HG03025 (cell line): ENCODE measurements around the gene BRSK2.

Experiments
- ATAC-seq: cut with Tn5 transposase; IDR thresholded peaks from one replicate; pipeline ENCODE4 v1.9.1; 2021; ENCODE audit warnings: mild to moderate bottlenecking, moderate library complexity; ENCODE audit not compliant: unreplicated experiment, low FRiP score

BRSK2 gene

DNA sequence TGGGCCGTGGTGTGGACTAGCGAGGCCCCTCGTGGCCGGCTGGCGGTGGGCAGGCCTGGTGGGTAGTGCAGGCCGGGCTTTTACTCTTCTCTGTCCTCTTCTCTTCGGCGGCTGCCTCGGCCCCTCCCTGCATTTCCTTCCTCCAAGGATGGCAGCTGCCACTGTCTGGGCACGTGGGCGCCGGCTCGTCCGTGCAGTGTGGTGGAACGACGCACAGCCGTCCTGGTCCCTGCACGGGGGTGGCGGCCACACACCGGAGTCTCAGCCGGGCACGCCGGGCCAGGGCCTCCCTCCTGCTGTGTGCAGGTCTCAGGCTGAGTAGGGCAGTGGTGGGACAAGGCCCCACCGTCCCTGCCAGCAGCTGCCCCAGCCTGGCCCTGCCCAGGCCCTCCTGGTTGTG is 59.1 kb downstream of the BRSK2 start:
- no peak for ATAC-seq

DNA sequence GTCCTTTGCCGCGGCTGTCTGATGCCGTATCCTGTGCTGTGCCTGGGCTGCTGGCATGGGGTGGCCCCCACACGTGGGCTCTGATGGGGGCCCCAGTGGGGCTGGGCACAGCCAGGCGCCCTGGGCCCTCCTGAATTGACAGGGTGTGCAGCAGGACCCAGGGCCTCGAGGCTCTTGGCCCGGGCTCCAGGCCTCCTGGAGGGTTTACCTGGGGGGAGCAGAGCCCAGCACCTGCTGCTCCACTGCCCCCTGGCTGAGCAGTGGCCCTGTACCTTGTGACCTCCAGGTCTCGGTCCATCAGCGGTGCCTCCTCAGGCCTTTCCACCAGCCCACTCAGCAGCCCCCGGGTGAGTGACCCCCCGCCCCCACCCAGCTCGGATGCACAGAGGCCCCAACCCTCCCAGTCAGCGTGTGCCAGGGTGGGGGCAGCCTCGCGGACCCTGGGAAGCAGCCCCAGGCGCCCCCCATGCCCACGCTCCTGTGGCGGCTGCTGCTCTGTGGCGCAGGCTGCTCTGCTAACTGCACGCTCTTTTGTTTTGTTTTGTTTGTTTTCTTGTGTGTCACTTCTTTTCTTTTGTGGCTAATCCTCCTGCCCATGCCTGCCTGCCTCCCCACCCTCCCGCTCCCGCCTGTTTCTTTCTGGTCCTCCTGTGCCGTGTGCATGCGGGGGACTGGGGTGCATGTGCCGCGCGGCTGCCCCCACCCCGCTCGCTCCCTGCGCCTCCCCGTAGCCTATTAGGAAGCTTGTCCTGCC is 59.9 kb downstream of the BRSK2 start:
- no peak for ATAC-seq

DNA sequence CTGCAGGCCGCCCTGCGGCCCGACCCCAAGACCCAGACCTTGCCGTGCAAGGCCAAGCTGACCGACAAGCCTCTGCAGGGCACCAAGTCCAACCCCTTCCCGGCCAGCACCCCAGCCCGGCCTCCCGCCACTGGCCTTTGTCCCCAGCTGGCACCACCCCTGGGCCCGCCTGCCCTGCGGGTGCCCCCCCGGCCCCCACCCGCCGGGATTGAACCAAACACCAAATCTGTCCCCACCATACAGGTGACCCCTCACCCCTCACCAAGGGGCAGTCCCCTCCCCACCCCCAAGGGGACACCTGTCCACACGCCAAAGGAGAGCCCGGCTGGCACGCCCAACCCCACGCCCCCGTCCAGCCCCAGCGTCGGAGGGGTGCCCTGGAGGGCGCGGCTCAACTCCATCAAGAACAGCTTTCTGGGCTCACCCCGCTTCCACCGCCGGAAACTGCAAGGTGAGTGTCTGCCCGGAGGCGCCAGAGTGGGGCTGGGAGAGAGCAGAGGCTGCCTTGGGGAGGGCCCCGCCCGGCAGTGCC is 60.7 kb downstream of the BRSK2 start:
- ATAC-seq: no peak

DNA sequence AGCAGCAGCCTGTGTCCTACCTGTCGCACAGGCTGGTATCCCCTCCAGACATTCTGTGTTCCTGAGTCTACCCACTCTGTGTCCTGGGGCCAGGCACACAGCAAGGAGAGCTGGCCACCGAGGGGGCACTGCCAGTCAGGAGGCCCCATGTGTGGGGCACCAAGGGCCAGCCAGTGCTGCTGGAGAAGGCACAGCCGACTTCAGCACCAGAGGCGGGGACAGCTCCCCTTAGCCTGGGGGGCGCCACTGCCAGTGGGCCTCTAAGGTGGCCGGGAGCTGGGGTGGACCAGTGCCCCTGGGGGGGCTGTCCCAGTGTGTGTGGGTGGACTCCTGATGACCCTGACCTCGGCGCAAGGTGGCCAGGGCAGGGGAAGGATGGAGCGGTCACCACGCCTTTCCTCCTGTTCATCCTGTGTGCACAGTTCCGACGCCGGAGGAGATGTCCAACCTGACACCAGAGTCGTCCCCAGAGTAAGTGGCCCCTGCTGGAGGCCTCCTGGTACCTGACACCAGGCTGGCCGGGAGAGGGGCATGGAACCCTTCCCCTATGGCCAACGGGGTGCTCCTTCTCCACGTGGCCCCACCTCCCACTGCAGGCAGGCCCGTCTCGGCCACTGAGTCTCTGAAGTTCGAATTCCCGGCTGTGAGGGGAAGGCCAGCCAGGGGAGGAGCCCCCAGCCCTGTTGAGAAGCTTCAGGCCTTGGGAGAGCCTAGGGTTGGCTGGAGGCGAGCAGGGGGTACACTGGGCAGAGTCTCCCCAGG is 61.4 kb downstream of the BRSK2 start:
- no peak for ATAC-seq

DNA sequence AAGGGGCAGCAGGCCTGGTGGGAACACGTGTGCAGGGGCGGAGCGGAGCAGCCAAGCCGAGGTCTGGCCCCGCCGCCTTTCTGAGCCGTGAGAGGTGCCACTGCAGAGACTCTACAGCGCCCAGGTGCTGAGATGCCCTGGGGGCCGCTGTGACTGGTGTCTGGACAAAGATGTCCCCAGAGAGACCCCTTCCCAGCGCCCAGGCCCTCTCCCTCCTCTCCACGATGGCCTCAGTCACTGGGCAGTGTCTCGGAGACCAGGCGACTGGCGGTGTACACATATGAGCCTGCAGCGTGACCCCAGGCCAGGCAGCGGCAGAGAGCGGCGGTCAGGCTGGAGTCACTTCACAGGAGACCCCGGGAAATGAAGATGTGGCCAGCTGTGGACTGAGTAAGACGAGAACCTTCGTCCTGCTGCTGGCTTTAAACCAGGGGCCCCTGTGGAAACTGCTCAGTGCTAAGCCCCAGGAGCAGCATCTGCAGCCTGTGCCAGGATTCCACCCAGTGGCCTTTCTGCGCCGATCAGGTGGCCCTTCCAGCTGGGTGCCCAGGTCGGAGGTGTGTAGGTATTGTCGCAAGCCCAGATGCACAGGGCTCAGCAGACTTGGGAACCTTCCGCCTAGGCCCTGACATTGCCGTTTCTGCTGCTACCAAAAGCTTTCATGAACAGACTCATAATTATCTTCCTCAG is 62.2 kb downstream of the BRSK2 start:
- ATAC-seq: no peak

DNA sequence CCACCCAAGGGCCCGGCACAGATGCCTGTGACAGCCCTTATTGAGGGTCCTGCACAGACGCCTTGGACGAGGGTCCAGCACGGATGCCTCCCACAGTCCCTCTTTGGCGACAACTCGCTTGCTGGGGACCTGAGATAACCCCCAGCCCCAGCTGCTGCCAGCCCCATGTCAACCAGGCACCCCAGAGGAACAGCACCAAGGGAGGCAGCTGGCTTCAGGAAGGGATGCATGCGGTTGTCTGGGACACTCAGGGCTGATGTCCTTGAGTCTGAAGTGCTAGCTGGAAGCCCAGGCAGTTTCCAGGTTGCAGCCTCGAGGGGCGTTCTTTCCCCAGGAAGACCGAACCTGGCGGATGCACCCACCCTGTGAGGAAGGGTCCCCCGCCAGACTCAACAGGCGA is 63.0 kb downstream of the BRSK2 start:
- ATAC-seq: no peak

DNA sequence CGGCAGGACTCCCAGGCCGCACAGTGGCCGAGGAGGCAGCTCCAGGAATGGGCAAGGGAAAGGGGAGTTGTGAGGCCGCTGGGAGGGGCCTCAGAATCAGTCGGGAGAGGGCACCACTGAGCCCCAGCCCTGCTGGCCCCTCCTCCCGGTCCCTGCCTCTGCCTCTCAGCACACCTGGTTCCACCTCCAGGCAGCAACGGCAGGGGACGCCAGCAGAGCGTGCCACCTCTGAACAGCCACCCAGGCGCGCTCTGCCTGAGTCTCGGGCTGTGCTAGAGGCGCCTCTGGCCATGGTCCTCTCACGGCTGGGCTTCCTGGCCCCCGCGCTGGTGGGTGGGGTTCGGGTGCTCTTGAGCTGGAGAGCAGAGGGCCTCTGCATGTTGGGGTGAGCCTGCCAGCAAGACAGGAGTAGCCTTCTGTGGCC is 63.9 kb downstream of the BRSK2 start:
- ATAC-seq: no peak

DNA sequence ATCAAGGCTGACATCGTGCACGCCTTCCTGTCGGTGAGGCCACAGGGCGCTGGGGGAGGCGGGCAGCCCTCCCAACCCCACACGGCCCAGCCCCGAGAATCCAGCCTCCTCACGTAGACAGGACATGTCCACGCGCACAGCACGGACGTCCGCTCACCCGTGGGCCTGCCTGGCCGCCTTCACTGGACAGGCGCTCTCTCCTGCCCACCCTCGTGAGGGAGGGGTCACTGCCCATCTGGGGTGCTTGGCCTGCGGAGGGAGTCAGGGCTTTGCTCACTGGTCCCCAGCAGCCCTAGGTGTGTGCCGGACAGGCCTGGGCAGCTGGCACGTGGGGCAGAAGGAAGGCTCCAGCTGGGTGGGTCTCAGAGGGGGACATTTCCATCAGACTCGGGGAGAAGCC is 64.8 kb downstream of the BRSK2 start:
- ATAC-seq: no peak

DNA sequence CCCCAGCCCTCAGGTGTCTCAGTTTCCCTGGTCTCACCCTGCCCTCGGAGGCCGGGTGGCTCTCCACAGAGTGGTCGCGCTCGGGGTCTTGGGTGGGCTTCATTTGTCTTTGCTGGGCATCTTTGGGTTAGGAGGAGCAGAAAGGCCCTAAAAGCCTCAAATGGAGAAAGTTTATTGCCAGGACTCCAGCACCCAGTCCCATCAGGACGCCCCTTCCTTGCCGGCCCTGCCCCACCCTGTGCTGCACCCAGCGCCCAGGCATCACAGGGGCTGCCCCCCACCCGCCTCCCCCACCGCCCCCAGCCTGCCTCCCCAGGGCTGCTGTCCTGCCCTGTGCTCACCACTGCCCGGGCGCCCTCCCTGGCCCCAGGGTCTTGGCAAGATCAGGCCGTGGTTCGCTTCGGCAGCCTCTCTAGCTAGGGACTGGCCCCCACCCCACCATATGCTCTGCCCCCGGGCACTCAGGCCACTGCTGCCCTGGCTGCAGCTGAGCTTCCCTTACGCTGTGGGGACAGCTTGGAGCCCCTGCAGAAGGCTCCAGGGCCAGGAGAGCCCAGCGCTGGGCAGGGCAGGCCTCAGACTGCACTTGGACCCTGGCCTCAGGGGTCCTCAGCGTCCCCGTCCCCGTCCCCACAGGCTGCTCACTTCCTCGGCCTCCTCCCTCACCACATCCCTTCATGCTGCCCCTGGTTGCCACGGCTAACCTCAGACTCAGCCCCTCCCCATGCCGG is 65.5 kb downstream of the BRSK2 start:
- ATAC-seq: no peak

DNA sequence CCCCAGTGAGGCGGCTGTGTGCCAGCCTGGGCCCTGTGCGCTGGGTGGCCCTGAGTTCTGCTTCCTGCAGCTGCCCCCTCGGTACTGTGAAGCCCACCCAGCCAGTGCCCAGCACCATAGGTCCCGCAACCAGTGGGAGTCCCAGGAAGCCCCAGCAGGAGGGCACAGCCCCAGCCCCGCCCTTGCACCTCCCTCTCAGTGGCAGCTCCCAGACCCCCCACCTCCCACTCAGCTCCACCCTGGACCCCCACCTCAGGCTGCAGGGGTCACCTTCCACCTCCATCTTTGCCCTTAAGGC is 66.0 kb downstream of the BRSK2 start:
- ATAC-seq: no peak

DNA sequence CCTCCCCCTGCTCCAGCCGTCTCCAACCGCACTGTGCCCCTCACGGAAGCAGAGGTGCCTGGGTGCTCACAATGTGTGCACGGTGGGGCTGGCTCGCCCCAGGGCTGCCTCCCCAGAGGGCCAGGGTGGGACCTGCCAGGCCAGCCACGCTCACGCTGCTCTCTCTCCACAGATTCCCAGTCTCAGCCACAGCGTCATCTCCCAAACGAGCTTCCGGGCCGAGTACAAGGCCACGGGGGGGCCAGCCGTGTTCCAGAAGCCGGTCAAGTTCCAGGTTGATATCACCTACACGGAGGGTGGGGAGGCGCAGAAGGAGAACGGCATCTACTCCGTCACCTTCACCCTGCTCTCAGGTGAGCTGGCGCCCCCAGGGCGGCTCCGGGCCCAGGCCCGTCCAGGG is 66.4 kb downstream of the BRSK2 start:
- no peak for ATAC-seq

DNA sequence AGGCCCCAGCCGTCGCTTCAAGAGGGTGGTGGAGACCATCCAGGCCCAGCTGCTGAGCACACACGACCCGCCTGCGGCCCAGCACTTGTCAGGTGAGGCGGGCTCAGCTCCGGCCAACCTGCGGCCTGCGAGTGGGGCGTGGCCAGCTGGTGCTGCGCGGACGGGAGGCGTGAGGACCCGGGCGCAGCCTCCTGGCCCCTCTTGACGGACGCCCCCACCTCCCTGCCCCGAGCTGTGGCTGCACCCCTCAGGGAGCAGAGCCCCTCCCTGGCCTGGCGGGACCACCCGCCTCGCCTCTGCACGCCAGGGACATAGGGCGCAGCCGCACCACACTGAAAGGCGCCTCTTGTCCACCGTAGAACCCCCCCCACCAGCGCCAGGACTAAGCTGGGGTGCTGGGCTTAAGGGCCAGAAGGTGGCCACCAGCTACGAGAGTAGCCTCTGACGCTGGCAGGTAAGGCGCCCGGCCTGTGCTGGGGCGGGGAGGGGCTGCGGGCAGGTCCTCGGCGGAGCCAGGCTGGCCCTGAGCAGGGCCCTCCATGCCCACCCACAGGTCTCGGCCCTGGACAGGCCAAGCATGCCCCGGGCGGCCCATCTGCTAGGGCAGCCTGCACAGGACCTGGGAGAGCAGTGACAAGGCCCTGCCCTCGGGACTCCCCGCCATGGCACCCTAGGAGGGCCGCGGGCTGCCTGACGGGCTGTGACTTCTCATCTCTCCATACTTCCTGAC is 67.0 kb downstream of the BRSK2 start:
- no peak for ATAC-seq

DNA sequence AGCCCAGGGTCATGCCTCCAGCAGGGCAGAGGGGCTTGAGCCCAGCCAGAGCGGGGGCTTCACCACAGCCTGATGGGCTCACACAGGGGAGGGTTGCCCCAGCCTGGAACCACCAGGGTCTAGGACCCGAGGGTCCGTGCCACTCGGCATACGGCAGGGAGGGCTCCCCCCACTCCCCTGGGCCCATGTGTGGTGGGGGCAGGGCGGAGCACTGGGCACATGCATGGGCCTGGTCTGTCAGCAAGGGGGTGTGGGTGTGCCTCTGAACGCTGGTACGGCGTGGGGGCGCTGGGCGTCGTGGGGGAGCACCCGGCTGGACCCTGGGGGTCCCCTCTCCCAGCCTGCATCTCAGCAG is 67.6 kb downstream of the BRSK2 start:
- ATAC-seq: no peak

DNA sequence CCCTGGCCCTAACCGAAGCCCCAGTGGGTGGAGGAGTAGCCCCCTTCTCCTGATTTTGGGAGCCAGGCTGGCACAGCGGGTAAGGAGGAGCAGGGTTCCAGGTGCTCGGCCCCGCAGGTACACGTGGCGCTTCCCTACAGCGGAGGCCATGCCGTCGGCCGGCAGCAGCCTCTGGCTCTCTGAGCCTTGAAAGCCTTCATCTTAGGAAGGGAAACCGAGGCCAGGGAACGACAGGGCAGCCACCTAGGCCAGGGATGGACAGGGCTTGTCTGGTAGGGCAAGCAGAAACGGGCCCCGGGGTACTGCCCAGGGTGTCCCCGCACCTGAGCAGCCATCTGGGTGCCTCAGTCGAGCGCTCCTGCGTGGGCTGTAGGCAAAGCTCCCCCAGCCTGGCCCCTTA is 68.1 kb downstream of the BRSK2 start:
- ATAC-seq: no peak

DNA sequence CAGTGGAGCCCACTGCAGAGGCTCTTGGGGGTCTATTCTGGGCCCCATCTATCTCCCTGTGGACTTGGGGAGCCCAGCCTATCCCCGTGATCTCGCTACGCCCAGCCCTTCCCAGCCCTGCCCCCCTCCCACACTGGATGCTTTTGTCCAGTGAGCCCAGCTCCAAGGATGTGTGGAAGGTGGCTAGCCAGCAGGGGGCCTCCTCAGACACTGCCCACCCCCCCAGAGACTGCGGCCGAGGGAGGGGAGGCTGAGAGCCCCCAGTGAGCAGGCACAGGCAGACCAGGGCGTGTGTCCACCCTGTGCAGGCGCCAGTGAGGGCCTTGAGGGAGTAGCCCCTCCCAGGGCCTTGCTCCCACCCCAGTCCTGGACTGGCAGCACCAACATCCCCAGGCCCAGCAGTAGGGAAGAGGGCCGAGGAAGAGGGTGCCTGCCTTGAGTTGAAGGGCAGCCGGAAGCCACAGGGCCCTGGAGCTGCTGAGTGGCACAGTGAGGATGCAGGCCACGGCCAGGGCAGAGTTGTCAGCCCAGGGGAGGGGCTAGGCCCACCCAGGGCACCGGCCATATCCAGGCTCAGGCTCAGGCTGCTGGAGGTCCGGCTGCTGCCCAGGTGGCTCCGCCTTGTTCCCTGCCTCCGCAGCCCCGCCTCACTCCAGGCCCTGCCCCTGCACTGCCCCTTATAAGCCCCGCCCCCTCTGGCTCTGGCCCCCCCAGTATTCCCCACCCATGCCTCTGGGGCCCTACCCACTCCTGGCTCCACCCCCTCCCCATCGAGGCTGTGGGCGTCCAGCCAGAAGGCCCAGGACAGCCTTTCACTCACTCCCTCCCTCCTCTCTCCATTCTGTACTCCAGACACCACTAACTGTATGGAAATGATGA is 68.8 kb downstream of the BRSK2 start:
- ATAC-seq: no peak

DNA sequence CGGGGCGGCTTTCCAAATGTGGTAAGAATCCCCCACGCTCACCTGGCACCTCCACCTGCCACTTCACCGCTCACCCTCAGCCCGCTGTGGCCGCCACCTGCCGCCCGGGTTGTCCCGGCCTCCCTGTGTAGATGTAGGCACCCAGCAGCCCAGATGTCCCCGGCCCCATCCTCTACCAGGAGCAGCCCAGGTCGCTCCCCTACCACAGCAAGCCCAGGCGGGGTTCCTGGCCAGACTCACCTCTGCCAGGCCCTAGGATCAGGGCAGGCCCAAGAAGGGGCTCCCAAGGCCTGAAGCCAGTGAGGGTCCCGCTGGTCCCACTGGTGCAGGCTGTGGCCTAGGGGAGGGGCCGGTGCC is 69.5 kb downstream of the BRSK2 start:
- no peak for ATAC-seq

DNA sequence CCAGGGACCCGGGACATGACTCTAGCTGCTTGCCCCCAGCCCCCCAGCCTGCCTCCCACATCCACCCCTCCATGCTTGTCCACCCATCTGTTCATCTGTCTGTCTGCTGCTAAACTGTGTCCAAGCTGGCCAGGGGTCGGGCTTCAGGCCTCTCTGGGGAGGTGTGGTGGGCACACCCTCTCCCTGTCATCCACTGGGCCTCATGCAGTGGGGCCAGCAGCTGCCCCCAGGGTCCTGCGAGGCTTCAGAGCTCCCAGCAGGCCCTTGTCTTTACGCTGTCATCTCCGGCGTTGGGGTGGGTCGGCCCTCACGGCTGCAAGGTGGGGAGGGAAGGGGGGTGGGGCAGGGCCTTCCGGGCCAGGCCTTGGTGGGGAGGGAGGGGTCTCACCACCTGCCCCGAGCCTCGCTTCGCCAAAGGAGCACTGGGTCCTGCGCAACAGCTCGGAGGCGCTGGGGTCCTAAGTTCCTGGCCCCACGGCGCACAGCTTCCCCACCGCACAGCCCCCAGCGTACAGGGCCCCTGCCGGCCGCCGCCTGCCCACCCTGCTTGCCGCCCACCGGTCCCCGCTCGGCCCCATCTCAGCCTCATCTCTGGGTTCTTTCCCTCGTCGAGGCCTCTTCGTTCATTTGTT is 70.1 kb downstream of the BRSK2 start:
- ATAC-seq: no peak

DNA sequence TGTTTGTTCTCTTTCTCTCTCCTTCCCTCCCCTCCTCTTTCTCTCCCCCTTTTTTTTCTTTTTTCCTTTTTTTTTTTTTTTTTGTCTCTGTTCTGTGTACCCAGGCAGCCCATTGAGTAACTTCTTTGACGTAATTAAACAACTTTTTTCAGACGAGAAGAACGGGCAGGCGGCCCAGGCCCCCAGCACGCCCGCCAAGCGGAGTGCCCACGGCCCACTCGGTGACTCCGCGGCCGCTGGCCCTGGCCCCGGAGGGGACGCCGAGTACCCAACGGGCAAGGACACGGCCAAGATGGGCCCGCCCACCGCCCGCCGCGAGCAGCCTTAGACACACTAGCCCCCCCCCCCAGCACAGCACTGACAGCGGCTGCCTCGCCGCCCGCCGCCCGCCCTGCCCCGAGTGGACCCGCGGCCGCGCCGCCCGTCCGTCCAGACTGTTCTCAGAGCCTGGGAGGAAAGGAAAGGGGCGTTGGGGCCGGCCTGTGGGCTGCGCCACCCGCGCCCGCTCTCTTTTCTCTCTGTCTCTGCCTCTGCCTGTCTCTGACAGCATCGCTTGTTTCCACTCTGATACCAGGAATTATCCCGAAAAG is 70.8 kb downstream of the BRSK2 start:
- no peak for ATAC-seq
